ENCODE data around the gene PTK6. TPM values are rescaled to one million over a fixed set of nuclear protein-coding genes. Genes with fewer than 3 reads are reported as not detected.

Gene PTK6
- total RNA-seq, 4 donors from 2014 or later, result 90.5 to 147 (median 103) TPM

DNA sequence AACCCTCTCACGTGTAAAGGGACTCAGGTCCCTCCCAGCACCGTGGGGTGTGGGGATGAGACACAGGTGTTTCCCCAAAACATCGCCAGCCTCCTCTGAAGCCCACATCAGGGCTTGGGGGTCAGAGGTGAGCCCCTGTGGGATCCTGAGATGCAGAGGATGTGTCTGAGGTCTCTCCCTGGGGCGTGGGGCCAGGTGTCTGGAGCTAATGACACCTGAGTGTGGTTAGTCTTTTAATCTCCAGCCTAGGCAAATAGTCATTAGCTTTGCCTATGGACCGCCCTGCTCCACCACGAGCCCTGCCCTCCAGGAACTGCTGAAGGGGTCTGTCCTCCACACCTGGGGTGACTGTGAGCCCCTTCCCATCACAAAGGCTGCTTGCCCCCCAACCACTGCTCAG, 8.6 kb upstream of the PTK6 start:
- Histone ChIP-seq H3K27ac (peak overlapping the region; percentile 30 to 69 (median 58)), H3K27me3 (peaks cover 47% of the 10 kb centered on the region), H3K9me3 (no peaks in the 10 kb centered on the region), H3K36me3 (no peaks in the 10 kb centered on the region), H3K4me3 (no peak overlapping the region), H3K4me1 (peaks cover 5 to 41% (median 27%) of the 10 kb centered on the region in 4 donors)
- 27% methylated on average over 5 of the region's 6 CpGs; no CpG with 5 or more reads in 1 of the 2 donors for WGBS, 2 donors (ENCODE audit: low coverage in 1 of 2)
- peak; percentile 11 for TF ChIP-seq POLR2A (IDR thresholded peaks at IDR 0.05)
- TF ChIP-seq POLR2AphosphoS5 (IDR thresholded peaks at IDR 0.05), result no peak
- no peak for TF ChIP-seq EP300 (IDR thresholded peaks at IDR 0.05; ENCODE audit: low read depth)
- TF ChIP-seq, protein P1, sequence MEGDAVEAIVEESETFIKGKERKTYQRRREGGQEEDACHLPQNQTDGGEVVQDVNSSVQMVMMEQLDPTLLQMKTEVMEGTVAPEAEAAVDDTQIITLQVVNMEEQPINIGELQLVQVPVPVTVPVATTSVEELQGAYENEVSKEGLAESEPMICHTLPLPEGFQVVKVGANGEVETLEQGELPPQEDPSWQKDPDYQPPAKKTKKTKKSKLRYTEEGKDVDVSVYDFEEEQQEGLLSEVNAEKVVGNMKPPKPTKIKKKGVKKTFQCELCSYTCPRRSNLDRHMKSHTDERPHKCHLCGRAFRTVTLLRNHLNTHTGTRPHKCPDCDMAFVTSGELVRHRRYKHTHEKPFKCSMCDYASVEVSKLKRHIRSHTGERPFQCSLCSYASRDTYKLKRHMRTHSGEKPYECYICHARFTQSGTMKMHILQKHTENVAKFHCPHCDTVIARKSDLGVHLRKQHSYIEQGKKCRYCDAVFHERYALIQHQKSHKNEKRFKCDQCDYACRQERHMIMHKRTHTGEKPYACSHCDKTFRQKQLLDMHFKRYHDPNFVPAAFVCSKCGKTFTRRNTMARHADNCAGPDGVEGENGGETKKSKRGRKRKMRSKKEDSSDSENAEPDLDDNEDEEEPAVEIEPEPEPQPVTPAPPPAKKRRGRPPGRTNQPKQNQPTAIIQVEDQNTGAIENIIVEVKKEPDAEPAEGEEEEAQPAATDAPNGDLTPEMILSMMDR (IDR thresholded peaks at IDR 0.05), result no peak
- in situ Hi-C loops (cut with MboI; ENCODE audit: low pct_ligation_motif_present in 1 of 4, low pct_unique_long_range_greater_than_20kb in 1 of 4, low sequenced_read_pairs in 3 of 4) (loop anchor here in 1 of 4 donors (25.0 kb wide), 1 partner anchor 91 kb away; the partner anchor contains the start of gene GMEB2), intact Hi-C loops (cut with DNase I; ENCODE audit: low total_unique reads) (no loop called here)
- peak; percentile 38 for DNase-seq

DNA sequence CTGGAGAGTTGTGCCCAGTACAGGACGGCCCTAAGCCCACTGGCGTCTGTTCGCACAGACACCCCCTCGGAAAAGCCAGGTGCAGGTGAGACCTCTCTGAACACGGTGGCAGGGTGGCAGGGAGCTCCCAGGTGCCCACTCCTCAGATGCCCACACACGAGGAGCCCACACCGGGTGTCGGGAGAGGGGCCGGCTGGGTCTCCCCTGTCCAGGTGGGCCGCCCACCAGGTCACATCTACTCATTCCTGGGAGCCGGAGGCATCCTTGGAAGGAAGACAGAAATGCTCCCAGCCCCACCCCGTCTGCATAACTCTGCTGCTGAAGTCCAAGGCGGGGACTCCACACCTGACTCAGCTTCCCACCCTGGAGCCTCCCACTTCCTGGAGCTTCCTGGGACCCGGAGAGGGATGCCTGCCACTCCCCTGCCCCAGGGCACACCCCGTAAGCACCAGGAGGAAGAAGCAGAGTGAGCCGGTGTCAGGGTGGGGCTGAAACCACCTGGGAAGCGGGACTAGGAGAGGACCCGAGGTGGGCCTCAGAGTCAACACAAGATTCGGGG, 7.9 kb upstream of the PTK6 start:
- intact Hi-C loops (cut with DNase I; ENCODE audit: low total_unique reads), result no loop called here
- in situ Hi-C loops (cut with MboI; ENCODE audit: low pct_ligation_motif_present in 1 of 4, low pct_unique_long_range_greater_than_20kb in 1 of 4, low sequenced_read_pairs in 3 of 4), result loop anchor here in 1 of 4 donors (25.0 kb wide), 1 partner anchor 92 kb away; the partner anchor contains the start of gene GMEB2
- Histone ChIP-seq H3K4me1 (peaks cover 5 to 41% (median 27%) of the 10 kb centered on the region in 4 donors), H3K9me3 (no peaks in the 10 kb centered on the region), H3K27ac (peak overlapping the region; percentile 30 to 69 (median 58)), H3K4me3 (no peak overlapping the region), H3K36me3 (no peaks in the 10 kb centered on the region), H3K27me3 (peaks cover 39% of the 10 kb centered on the region)
- WGBS, 2 donors (ENCODE audit: low coverage in 1 of 2), result 45% methylated on average over 18 of the region's 19 CpGs; no CpG with 5 or more reads in 1 of the 2 donors
- peak; percentile 78 for DNase-seq
- TF ChIP-seq POLR2AphosphoS5 (IDR thresholded peaks at IDR 0.05), result peak; percentile 24 to 36 (median 30)
- no peak for TF ChIP-seq POLR2A (IDR thresholded peaks at IDR 0.05)
- TF ChIP-seq, protein P1 (IDR thresholded peaks at IDR 0.05), result no peak
- peak; percentile 23 for TF ChIP-seq EP300 (IDR thresholded peaks at IDR 0.05; ENCODE audit: low read depth)

DNA sequence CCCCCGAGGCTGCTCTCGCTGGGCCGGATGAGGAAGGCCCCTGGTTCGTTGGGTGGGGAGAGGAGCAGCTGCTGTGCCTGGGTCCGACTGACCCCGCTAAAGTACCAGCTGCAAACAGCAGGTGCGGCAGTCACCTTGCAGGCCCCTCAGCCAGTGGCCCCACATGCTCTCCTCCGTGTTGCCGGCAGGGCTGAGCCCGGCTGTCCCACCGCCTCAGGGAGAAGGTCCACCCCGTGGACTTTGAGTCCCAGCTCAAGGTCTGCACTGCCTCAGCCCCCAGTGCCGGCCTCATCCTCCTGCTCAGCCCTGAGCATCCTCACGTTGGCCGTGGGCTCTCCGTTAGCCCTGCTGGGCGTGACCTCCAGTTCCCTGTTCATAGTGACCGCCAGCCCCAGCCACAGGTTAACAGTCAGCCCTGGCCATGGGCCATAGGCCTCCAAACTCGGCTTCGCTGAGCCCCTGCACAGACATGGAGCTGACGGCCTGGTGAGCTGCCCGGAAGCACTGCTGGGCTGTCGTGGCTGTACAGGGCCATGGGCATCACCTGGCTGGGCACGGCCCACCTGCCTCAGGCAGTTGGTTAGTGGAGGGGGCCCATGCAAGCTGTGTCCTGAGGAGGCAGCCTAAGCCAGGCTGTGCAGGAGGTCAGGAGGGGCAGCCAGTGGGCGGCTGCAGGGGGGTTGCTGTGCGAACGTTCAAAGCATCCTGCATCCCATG, 7.2 kb upstream of the PTK6 start:
- Histone ChIP-seq H3K27me3 (peaks cover 33% of the 10 kb centered on the region), H3K9me3 (no peaks in the 10 kb centered on the region), H3K36me3 (no peaks in the 10 kb centered on the region), H3K4me1 (peaks cover 6 to 42% (median 28%) of the 10 kb centered on the region in 4 donors), H3K27ac (peak overlapping the region in 3 of 4 donors; percentile 35 to 69 (median 42)), H3K4me3 (no peak overlapping the region)
- 40 to 60% methylated on average over 1 to 21 of the region's 27 CpGs for WGBS, 2 donors (ENCODE audit: low coverage in 1 of 2)
- in situ Hi-C loops (cut with MboI; ENCODE audit: low pct_ligation_motif_present in 1 of 4, low pct_unique_long_range_greater_than_20kb in 1 of 4, low sequenced_read_pairs in 3 of 4) (loop anchor here in 1 of 4 donors (25.0 kb wide), 1 partner anchor 93 kb away; the partner anchor contains the start of gene GMEB2), intact Hi-C loops (cut with DNase I; ENCODE audit: low total_unique reads) (no loop called here)
- TF ChIP-seq POLR2A (IDR thresholded peaks at IDR 0.05), result no peak
- TF ChIP-seq POLR2AphosphoS5 (IDR thresholded peaks at IDR 0.05), result no peak
- no peak for TF ChIP-seq EP300 (IDR thresholded peaks at IDR 0.05; ENCODE audit: low read depth)
- TF ChIP-seq, protein P1 (IDR thresholded peaks at IDR 0.05), result no peak
- DNase-seq, result no peak

DNA sequence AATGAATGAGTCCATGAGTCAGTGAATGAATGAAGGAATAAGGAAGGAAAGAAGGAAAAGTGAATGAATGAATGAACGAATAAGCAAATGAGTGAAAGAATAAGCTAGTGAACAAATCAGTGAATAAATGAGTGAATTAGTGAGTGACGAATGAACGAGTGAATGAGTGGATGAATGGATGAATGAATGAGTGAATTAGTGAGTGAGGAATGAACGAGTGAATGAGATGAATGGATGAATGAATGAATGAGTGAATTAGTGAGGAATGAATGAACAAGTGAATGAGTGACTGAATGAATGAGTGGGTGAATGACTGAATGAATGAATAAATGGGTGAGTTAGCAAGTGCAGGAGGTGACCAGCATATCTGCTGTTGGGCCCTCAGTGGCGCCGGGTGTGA, 6.6 kb upstream of the PTK6 start:
- TF ChIP-seq EP300 (IDR thresholded peaks at IDR 0.05; ENCODE audit: low read depth) (no peak), POLR2A (IDR thresholded peaks at IDR 0.05) (no peak), POLR2AphosphoS5 (IDR thresholded peaks at IDR 0.05) (no peak)
- TF ChIP-seq, protein P1 (IDR thresholded peaks at IDR 0.05), result no peak
- no peak for DNase-seq
- intact Hi-C loops (cut with DNase I; ENCODE audit: low total_unique reads), result no loop called here
- in situ Hi-C loops (cut with MboI; ENCODE audit: low pct_ligation_motif_present in 1 of 4, low pct_unique_long_range_greater_than_20kb in 1 of 4, low sequenced_read_pairs in 3 of 4), result loop anchor here in 1 of 4 donors (25.0 kb wide), 1 partner anchor 94 kb away; the partner anchor contains the start of gene GMEB2
- H3K4me3 ChIP-seq, result no peak overlapping the region
- 78 to 81% methylated on average over 4 to 6 of the region's 6 CpGs for WGBS, 2 donors (ENCODE audit: low coverage in 1 of 2)
- peak overlapping the region in 1 of 4 donors; percentile 69 for H3K27ac ChIP-seq
- no peaks in the 10 kb centered on the region for H3K36me3 ChIP-seq
- H3K9me3 ChIP-seq, result no peaks in the 10 kb centered on the region
- peaks cover 28% of the 10 kb centered on the region for H3K27me3 ChIP-seq
- peaks cover 7 to 48% (median 35%) of the 10 kb centered on the region in 4 donors for H3K4me1 ChIP-seq

Data from transverse colon (tissue), 4 donors.